Measurements from ENCODE around the gene ENPP3.

Gene ENPP3

DNA sequence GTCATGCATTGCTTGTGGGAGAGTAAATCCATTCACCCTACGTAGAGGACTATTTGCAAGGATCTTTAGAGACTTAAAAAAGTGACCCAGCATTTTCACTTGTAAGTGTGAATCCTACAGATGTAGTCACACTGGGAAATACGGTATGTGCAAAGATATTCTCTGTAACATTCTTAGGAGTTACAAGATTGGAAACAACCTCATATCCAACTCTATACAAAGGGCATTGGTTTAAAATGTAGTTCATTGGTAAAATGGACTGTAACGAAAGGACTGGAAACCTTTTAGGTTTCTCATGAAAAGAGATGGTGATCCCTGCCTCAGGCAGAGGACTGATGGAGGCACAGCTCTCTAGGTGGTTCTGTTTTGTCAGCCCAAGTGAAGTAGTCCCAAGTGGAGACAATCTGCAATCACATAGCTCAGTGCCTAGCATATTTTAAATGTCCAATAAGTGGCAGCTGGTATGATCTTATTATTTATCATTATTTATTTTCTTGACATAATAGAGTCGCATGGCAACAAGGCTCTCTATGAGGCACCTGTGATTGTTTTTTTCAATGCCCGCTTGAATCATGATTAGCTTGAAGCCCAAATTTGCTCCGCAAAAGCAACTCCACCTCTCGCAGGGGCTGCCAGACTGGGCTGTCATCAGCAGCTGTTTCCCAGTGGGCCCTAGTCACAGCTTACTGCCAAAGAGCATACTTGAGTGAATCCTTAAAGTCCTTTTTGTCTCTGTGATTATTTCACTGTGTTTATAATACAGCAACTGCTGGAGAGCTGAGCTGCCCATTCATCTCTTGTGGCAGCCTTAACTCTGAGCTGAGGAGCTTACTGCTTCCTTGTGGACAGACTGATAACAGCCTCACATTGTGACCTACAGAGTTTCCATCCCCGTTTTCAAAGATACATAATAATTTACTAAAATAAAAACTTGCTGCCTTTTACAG lies 150.9 kb downstream of the ENPP3 start:
- TF ChIP-seq ZNF274 (IDR thresholded peaks at IDR 0.05; ENCODE audit: low read depth, low read length) = no peak
- no peak overlapping the region for H3K4me3 ChIP-seq (ENCODE audit: low read length)

DNA sequence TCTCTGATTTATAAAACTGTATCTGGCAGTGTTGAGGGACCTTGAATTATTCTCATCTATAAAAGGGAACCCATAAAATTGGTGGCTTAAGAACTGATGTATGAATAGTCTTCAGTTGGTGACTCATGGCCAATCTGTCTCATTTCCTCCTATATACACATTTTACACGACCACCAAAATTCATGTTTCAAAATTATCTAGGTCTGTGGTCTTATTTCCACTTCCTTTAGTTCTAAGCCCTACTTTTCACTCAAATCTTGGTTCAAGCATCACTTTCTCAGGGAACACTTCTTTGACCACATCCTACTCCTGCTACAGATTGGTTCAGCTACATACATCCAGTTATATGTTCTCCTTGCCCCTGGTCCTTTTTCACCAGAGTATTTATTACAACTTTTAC lies 152.1 kb downstream of the ENPP3 start:
- no peak for TF ChIP-seq ZNF274 (IDR thresholded peaks at IDR 0.05; ENCODE audit: low read depth, low read length)
- H3K4me3 ChIP-seq (ENCODE audit: low read length) = no peak overlapping the region

DNA sequence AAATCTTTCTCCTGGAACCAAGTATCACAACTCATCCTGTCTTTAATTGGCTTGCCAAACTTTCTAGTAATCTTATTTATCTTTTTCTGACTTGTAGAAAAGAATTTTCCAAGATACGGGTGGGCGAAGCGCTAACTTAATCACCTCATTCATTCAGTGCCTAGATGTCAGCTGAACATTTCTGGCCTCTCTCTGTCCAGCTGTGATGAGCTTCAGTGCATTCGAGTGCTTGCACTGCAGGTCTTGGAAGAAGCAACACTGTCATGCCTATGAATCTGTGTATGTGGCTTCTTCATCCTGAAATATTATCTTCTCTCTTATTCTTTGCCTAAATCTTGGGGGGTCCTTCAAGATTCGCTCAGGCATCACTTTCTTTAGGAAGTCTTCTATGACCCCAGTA lies 154.4 kb downstream of the ENPP3 start:
- no peak overlapping the region for H3K4me3 ChIP-seq (ENCODE audit: low read length)
- TF ChIP-seq ZNF274 (IDR thresholded peaks at IDR 0.05; ENCODE audit: low read depth, low read length) = no peak

DNA sequence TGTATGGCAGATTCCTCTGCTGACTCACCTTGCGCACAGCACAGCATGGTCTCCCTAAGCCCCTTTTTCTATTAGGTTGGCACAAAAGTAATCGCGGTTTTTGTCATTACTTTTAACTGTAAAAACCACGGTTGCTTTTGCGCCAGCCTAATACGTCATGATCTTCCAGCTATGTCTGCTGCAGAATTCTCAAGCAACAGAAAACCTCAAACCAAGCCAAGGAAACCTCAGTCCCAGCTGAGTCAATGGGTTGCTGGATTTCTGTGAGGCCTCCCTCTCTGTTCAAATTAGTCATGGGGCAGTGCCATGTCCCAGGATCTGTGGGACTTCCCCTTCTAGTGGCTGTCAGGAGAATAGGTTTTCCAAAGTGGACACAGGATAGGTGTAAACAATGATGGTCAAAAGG lies 155.0 kb downstream of the ENPP3 start:
- H3K4me3 ChIP-seq (ENCODE audit: low read length) = no peak overlapping the region

DNA sequence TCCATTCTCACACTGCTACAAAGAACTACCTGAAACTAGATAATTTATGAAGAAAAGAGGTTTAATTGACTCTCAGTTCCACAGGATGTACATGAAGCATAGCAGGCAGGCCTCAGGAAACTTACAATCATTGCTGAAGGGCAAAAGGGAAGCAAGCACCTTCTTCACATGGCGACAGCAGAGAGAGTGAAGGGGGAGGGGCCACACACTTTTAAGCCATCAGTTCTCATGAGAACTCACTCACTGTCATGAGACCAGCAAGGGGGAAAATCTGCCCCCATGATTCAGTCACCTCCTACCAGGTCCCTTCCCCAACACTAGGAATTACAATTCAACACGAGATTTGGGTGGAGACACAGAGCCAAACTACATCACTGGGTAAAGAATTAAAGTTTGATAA lies 158.3 kb downstream of the ENPP3 start:
- no peak for TF ChIP-seq ZNF274 (IDR thresholded peaks at IDR 0.05; ENCODE audit: low read depth, low read length)
- H3K4me3 ChIP-seq (ENCODE audit: low read length) = no peak overlapping the region

More for the DNA sequence above, 155.0 kb downstream of the ENPP3 start:
- no peak for TF ChIP-seq ZNF274 (IDR thresholded peaks at IDR 0.05; ENCODE audit: low read depth, low read length)

Measured in GM08714 (cell line).